ENCODE measurements around the gene EPB41L2.
"Not testable (repeated sequence)": the region's sequence is repeated elsewhere in the genome, so short reads cannot be mapped to it uniquely, and the experiment has no call there.

EPB41L2 gene

DNA sequence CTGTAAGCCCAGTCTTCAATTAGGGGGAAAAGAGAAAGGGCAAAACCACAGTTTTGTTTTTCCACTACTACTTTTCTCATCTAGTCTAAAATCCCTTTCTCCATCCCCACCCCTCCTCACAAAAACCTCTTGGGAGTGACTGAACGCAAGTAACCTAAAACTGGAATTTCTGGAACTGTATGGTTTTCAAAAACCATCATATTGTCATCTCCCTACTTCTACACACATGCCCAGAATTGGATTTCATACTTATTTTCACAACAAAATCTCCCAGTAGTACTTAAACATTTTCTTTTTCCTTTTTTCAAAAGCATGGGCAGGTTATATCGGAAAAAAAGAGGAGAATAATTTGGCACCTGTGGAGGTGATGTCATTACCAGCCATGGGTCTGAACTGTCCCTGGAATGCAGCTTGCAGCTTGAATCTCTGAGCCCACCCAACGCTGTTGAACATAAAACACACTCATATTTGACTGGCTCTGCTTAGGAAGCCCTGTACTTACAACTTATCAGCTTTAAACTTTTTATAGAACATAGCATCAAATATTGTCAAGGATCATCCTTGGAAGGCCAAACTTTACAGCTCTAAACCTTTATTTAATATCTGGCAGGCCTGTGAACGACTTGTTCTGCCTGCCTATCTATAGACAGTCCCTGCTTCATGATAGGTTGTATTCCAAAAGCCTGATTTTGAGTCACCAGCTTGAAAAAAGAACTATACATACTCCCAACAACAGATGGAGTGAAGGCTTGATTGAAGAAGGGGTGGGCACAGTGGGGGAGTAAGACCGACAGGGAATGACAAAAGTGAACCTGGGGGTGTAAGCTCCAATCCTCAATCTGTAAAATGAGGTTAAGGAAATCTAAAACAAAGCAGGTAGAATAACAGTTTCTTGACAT, 59.3 kb downstream of the EPB41L2 start:
- no peak for DNase-seq (ENCODE audit: low read depth)

DNA sequence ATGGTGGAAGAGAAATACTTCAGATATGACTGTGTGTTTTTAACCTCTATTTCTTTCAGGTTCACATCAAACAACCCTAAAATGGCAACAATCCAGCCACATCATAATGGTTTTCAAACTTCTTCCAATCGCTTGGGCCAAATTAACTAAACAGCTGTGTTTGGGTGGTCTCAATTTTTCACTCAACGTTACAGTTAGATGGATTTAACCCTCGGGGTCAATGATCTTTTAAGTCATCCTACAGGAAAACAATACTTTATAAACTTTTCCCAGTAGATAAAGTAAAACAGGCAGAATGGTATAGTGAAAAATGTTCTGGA, 60.4 kb downstream of the EPB41L2 start:
- no peak for DNase-seq (ENCODE audit: low read depth)

GRCh38 chr6:131001945-131002660, 60.9 kb downstream of the EPB41L2 start:
- DNase-seq (ENCODE audit: low read depth), result no peak

GRCh38 chr6:131001111-131001736, 61.8 kb downstream of the EPB41L2 start:
- no peak for DNase-seq (ENCODE audit: low read depth)

DNA sequence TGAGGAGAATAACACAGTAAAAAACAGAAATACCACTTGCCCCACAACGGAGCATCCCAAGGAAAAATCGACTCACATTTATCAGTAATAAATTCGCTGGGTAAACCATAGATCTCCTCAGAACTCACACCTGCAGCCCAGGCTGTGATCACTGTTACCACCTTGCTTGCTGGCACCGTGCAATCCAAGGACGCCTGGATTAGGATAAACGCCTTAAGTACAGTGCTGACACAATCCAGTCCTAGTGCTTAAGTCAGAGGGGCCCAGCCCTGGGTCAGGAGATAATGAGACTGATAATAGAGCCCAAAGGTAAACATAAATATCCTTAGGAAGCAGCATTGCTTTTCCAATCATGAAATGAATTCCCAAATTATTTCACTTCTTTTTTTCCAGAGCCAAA, 62.5 kb downstream of the EPB41L2 start:
- no peak for DNase-seq (ENCODE audit: low read depth)

GRCh38 chr6:130997061-130997753, 65.8 kb downstream of the EPB41L2 start:
- DNase-seq (ENCODE audit: low read depth), result no peak

GRCh38 chr6:130996635-130997034, 66.4 kb downstream of the EPB41L2 start:
- no peak for DNase-seq (ENCODE audit: low read depth)

GRCh38 chr6:130995783-130996447, 67.1 kb downstream of the EPB41L2 start:
- no peak for DNase-seq (ENCODE audit: low read depth)

- no peak for DNase-seq (ENCODE audit: low read depth)
Observed at GRCh38 chr6:130994319-130995097, 68.5 kb downstream of the EPB41L2 start.

GRCh38 chr6:130993292-130993765, 69.7 kb downstream of the EPB41L2 start:
- DNase-seq (ENCODE audit: low read depth), result no peak

- DNase-seq (ENCODE audit: low read depth), result no peak
Observed at GRCh38 chr6:130991422-130992137, 71.5 kb downstream of the EPB41L2 start.

DNA sequence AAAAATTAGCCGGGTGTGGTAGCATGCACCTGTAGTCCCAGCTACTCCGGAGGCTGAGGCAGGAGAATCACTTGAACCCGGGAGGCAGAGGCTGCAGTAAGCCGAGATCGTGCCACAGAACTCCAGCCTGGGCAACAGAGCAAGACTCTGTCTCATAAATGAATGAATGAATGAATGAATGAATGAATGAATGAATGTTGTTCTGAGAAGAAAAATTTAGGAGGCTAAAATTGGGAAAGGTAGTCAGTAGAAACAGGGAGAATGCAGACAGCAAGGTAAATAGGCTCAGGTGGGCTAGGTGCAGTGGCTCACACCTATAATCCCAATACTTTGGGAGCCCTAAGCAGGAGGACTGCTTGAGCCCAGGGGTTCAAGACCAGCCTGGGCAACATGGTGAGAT, 75.5 kb downstream of the EPB41L2 start:
- DNase-seq (ENCODE audit: low read depth), result not testable (repeated sequence)

- DNase-seq (ENCODE audit: low read depth), result no peak
Observed at GRCh38 chr6:130985115-130985514, 77.9 kb downstream of the EPB41L2 start.

- no peak for DNase-seq (ENCODE audit: low read depth)
Observed at GRCh38 chr6:130982941-130983456, 80.0 kb downstream of the EPB41L2 start.

GRCh38 chr6:130982135-130982534, 80.9 kb downstream of the EPB41L2 start:
- DNase-seq (ENCODE audit: low read depth), result no peak

DNA sequence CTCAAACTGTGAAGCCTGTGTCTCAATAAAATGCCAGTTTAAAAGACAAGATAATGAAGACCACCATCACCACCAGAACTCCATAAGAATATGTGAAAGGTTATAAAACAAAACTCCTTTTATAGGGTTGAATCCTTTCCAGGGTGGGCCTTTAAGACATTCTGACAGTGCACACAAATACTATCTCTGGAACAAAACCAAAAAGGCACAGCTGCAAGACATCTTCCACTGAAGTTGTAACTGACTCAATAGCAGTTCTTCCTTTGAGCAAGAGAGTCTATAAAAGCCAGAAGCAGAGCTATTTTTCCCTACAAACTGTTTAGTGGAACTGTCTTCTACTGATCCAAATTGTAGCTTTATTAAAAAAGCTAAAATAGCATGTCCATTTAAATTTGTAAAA, 81.6 kb downstream of the EPB41L2 start:
- DNase-seq (ENCODE audit: low read depth), result no peak

GRCh38 chr6:130980310-130981032, 82.6 kb downstream of the EPB41L2 start:
- no peak for DNase-seq (ENCODE audit: low read depth)

GRCh38 chr6:130978660-130979396, 84.2 kb downstream of the EPB41L2 start:
- no peak for DNase-seq (ENCODE audit: low read depth)

GRCh38 chr6:130978180-130978579, 84.9 kb downstream of the EPB41L2 start:
- DNase-seq (ENCODE audit: low read depth), result no peak
